Prostate gland (tissue), 2 donors: ENCODE data around the gene PDE4D.

Experiments
- POLR2AphosphoS5 ChIP-seq: sonication (generic); formaldehyde crosslinking; IDR thresholded peaks from one replicate; pipeline ENCODE4 v1.6.1; 2017; ENCODE audit warnings: antibody characterized with exemption
- TF ChIP-seq, protein P1 (sequence below), 4 experiments: fragments of 200-600 bp in 2 of 4; fragments of 450-650 bp in 2 of 4; sonication (generic) in 2 of 4; IDR thresholded peaks; 1 replicate in 3 of 4; 2 replicates in 1 of 4; pipeline ENCODE4 v1.5.1; 2016 to 2019; ENCODE audit warnings: antibody characterized with exemption in 4 of 4, mild to moderate bottlenecking in 2 of 4, moderate library complexity in 2 of 4

DNA sequence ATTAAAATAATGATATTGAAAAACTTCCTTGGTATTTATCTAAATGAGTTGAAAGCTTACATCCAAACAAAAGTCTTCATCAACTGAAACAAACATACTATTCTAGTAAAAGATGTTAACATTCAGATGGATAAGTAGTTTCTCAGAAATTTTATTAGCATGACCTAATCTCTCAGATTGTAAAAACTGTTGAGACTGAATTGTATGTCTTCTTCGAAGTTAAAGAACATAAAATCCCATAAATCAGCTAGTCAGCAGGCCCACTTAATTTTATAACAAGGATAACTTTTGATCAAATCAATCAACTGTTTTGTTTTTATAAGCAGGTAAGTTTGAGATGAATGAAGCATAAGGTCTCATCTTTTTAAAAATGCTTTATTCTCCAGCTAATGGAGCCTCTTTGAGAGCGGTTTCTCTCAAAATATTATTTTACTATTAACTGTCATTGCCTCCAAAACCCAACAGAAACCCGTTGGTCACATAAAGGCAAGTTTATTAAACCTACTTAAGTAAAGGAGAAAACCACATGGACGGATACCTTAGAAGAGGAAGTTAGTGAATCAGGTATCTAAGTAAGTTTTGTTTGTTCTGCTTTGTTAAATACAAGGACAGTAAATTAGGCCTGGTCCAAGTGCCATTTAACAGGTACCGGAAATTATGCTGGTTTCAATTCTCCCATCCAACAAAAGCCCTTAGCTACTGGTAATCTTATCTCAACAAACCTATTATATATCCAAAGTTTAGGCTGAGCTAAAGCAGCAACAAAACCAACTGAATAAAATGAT lies 457.0 kb downstream of the PDE4D start:
- TF ChIP-seq POLR2AphosphoS5: no peak
- TF ChIP-seq, protein P1, sequence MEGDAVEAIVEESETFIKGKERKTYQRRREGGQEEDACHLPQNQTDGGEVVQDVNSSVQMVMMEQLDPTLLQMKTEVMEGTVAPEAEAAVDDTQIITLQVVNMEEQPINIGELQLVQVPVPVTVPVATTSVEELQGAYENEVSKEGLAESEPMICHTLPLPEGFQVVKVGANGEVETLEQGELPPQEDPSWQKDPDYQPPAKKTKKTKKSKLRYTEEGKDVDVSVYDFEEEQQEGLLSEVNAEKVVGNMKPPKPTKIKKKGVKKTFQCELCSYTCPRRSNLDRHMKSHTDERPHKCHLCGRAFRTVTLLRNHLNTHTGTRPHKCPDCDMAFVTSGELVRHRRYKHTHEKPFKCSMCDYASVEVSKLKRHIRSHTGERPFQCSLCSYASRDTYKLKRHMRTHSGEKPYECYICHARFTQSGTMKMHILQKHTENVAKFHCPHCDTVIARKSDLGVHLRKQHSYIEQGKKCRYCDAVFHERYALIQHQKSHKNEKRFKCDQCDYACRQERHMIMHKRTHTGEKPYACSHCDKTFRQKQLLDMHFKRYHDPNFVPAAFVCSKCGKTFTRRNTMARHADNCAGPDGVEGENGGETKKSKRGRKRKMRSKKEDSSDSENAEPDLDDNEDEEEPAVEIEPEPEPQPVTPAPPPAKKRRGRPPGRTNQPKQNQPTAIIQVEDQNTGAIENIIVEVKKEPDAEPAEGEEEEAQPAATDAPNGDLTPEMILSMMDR (IDR thresholded peaks at IDR 0.05): no peak
